Measurements from ENCODE around the gene ASCC2. TPM values are rescaled to one million over a fixed set of nuclear protein-coding genes. Genes with fewer than 3 reads are reported as not detected.

Gene ASCC2
- polyA plus RNA-seq, 1 donor: 49.9 TPM

- no peak for DNase-seq
Measured at GRCh38 chr22:29821291-29822016, 16.6 kb downstream of the ASCC2 start.

- DNase-seq: no peak
Measured at GRCh38 chr22:29820961-29821290, 17.1 kb downstream of the ASCC2 start.

- DNase-seq: no peak
Measured at GRCh38 chr22:29819501-29819900, 18.6 kb downstream of the ASCC2 start.

GRCh38 chr22:29817724-29818123 is 20.4 kb downstream of the ASCC2 start:
- no peak for DNase-seq

GRCh38 chr22:29816980-29817379 is 21.1 kb downstream of the ASCC2 start:
- no peak for DNase-seq

- DNase-seq: no peak
Measured at GRCh38 chr22:29816539-29816938, 21.5 kb downstream of the ASCC2 start.

- DNase-seq: no peak
Measured at GRCh38 chr22:29816128-29816527, 21.9 kb downstream of the ASCC2 start.

- DNase-seq: no peak
Measured at GRCh38 chr22:29815580-29815979, 22.5 kb downstream of the ASCC2 start.

- no peak for DNase-seq
Measured at GRCh38 chr22:29814003-29814402, 24.1 kb downstream of the ASCC2 start.

- no peak for DNase-seq
Measured at GRCh38 chr22:29813563-29813962, 24.5 kb downstream of the ASCC2 start.

- DNase-seq: no peak
Measured at GRCh38 chr22:29813126-29813525, 24.9 kb downstream of the ASCC2 start.

- DNase-seq: no peak
Measured at GRCh38 chr22:29811377-29811776, 26.7 kb downstream of the ASCC2 start.

- DNase-seq: no peak
Measured at GRCh38 chr22:29810216-29810615, 27.9 kb downstream of the ASCC2 start.

- no peak for DNase-seq
Measured at GRCh38 chr22:29806196-29806595, 31.9 kb downstream of the ASCC2 start.

GRCh38 chr22:29804985-29805384 is 33.1 kb downstream of the ASCC2 start:
- DNase-seq: no peak

- no peak for DNase-seq
Measured at GRCh38 chr22:29803190-29803589, 34.9 kb downstream of the ASCC2 start.

- DNase-seq: no peak
Measured at GRCh38 chr22:29801796-29802195, 36.3 kb downstream of the ASCC2 start.

GRCh38 chr22:29801153-29801552 is 36.9 kb downstream of the ASCC2 start:
- no peak for DNase-seq

- DNase-seq: no peak
Measured at GRCh38 chr22:29799217-29799680, 38.8 kb downstream of the ASCC2 start.

- no peak for DNase-seq
Measured at GRCh38 chr22:29798801-29799200, 39.3 kb downstream of the ASCC2 start.

- no peak for DNase-seq
Measured at GRCh38 chr22:29798318-29798717, 39.8 kb downstream of the ASCC2 start.

- DNase-seq: no peak
Measured at GRCh38 chr22:29797351-29797750, 40.7 kb downstream of the ASCC2 start.

GRCh38 chr22:29795663-29796062 is 42.4 kb downstream of the ASCC2 start:
- no peak for DNase-seq

GRCh38 chr22:29793396-29793795 is 44.7 kb downstream of the ASCC2 start:
- no peak for DNase-seq

GRCh38 chr22:29790061-29790460 is 48.0 kb downstream of the ASCC2 start:
- DNase-seq: no peak
